Muscle of back (tissue), 11 donors: ENCODE results near the gene SNHG17. TPM values are rescaled to one million over a fixed set of nuclear protein-coding genes. Genes with fewer than 3 reads are reported as not detected.

Experiments used
- DNase-seq, 3 donors: peaks; one replicate each; pipeline versions ENCODE4 v3.0.0 to v3.0.0-alpha.2; 2013
- polyA plus RNA-seq, 10 donors: library from polyadenylated mRNA; unstranded; fragments of 120-200 nt; gene quantifications; one replicate each; pipeline ENCODE4 v1.2.1, GENCODE V29; 2013; ENCODE audit not compliant: insufficient read length in 10 of 10

The SNHG17 gene
- polyA plus RNA-seq, 10 donors: 15.2 to 29.4 (median 18.8) TPM

GRCh38 chr20:38377039-38377685, 58.0 kb downstream of the SNHG17 start:
- DNase-seq: no peak

- no peak for DNase-seq
Measured at GRCh38 chr20:38373898-38374297, 61.2 kb downstream of the SNHG17 start.

GRCh38 chr20:38373231-38373867, 61.8 kb downstream of the SNHG17 start:
- no peak for DNase-seq

GRCh38 chr20:38372806-38373205, 62.3 kb downstream of the SNHG17 start:
- no peak for DNase-seq

Other genes with a start within 250 kb of the SNHG17 start
- 10 to 100 TPM in 5 of 10 donors, 1 to 10 TPM in 5; 4.5 to 24.0 (median 9.9) TPM for gene KIAA1755, start 174.6 kb downstream of the SNHG17 start, polyA plus RNA-seq
- gene BPI, start 131.2 kb downstream of the SNHG17 start, polyA plus RNA-seq: 1 to 10 TPM in 3 of 10 donors, under 1 TPM in 7; 0.12 to 1.8 (median 0.73) TPM
- gene LBP, start 88.8 kb downstream of the SNHG17 start, polyA plus RNA-seq: not detected
- gene RALGAPB, start 37.5 kb upstream of the SNHG17 start, polyA plus RNA-seq: 10 to 100 TPM; 14.7 to 27.5 (median 22.7) TPM
- gene ADIG, start 145.9 kb upstream of the SNHG17 start, polyA plus RNA-seq: not detected
- gene ARHGAP40, start 166.5 kb upstream of the SNHG17 start, polyA plus RNA-seq: under 1 TPM in 2 of 10 donors, not detected in 8; 0.12 to 0.57 TPM